Neural crest cell (in vitro differentiated cells): ENCODE measurements around the gene ZP1. TPM values are rescaled to one million over a fixed set of nuclear protein-coding genes. Genes with fewer than 3 reads are reported as not detected.
A peak's percentile ranks its signal among the peaks of the same experiment; 100 is the strongest.

Experiments used
- DNase-seq: peaks from one replicate; pipeline ENCODE4 v3.0.0; 2021; ENCODE audit warnings: low read depth, mixed read lengths, low spot score
- H3K27ac Mint-ChIP-seq: one replicate; pipeline ENCODE4 v1.8.0; 2021; ENCODE audit warnings: mild to moderate bottlenecking, mixed read lengths; ENCODE audit not compliant: unreplicated experiment
- H3K27me3 Mint-ChIP-seq: 2 replicates; pipeline ENCODE4 v1.8.0; 2021; ENCODE audit warnings: low read depth, mild to moderate bottlenecking, mixed read lengths
- H3K36me3 Mint-ChIP-seq: 2 replicates; pipeline ENCODE4 v1.8.0; 2021; ENCODE audit warnings: low read depth, mild to moderate bottlenecking, mixed read lengths
- H3K4me1 Mint-ChIP-seq: 2 replicates; pipeline ENCODE4 v1.8.0; 2021; ENCODE audit warnings: mixed read lengths
- H3K4me3 Mint-ChIP-seq: one replicate; pipeline ENCODE4 v1.8.0; 2021; ENCODE audit warnings: mild to moderate bottlenecking, mixed read lengths
- H3K9me3 Mint-ChIP-seq: 2 replicates; pipeline ENCODE4 v1.8.0; 2021; ENCODE audit warnings: mixed read lengths
- total RNA-seq: library from RNA; stranded (reverse); gene quantifications from 2 replicates; pipeline ENCODE4 v1.2.1, GENCODE V29; 2021
- TF ChIP-seq, protein P1 (sequence below): fragments of 200-600 bp; sonication (generic); conservative IDR thresholded peaks from 2 replicates; pipeline ENCODE4 v1.5.0; 2021; ENCODE audit warnings: antibody characterized with exemption, mild to moderate bottlenecking

ZP1 gene
- total RNA-seq, 1 donor from 2014 or later: not detected

DNA sequence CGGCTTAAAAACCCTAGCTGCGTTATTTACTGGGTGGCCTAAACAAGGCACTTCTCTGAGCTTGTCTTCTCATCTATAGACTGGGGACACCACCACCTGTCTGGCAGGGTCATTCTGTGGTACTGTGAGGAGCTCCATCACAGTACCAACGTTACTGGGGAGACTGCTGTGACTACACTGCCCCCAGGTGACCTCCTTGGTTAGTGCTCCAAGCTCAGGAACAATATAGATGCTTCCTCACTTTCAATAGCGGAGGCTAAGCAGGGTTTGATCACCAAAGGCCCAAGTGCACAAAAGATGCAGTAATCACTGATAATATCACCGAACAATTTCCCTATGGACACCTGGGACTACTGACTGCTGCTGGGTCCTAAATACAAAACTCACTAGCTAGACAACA is 20.2 kb downstream of the ZP1 start:
- H3K36me3 Mint-ChIP-seq: peaks cover 29% of the 10 kb centered on the region
- H3K9me3 Mint-ChIP-seq: no peaks in the 10 kb centered on the region
- no peak overlapping the region for H3K4me3 Mint-ChIP-seq
- H3K27ac Mint-ChIP-seq: no peak overlapping the region
- no peaks in the 10 kb centered on the region for H3K27me3 Mint-ChIP-seq
- no peaks in the 10 kb centered on the region for H3K4me1 Mint-ChIP-seq
- DNase-seq: no peak
- TF ChIP-seq, protein P1, sequence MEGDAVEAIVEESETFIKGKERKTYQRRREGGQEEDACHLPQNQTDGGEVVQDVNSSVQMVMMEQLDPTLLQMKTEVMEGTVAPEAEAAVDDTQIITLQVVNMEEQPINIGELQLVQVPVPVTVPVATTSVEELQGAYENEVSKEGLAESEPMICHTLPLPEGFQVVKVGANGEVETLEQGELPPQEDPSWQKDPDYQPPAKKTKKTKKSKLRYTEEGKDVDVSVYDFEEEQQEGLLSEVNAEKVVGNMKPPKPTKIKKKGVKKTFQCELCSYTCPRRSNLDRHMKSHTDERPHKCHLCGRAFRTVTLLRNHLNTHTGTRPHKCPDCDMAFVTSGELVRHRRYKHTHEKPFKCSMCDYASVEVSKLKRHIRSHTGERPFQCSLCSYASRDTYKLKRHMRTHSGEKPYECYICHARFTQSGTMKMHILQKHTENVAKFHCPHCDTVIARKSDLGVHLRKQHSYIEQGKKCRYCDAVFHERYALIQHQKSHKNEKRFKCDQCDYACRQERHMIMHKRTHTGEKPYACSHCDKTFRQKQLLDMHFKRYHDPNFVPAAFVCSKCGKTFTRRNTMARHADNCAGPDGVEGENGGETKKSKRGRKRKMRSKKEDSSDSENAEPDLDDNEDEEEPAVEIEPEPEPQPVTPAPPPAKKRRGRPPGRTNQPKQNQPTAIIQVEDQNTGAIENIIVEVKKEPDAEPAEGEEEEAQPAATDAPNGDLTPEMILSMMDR: peak; percentile 59

DNA sequence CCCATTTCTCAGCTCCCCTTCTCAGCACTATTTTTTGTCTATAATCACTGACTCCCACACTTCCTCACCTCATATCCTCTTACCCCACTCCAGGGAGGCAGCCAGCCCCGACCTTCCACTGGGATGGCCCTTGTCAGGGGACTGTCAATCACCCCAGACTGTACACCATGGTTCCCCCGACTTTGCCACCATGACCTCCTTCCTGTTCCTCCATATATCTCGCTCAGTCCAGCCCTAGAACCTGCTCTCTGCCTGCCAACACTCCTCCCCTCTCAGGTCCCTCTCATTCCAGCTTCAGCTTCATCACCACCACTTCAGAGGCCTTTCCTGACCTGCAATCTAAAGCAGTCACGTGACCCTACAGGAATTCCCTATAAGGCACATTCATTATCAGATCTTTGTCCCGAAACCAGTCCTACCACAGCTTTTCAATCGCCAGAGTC is 22.5 kb downstream of the ZP1 start:
- H3K4me3 Mint-ChIP-seq: no peak overlapping the region
- peaks cover 30% of the 10 kb centered on the region for H3K36me3 Mint-ChIP-seq
- DNase-seq: no peak
- no peaks in the 10 kb centered on the region for H3K9me3 Mint-ChIP-seq
- TF ChIP-seq, protein P1: no peak
- peak overlapping the region; percentile 72 for H3K27ac Mint-ChIP-seq
- no peaks in the 10 kb centered on the region for H3K27me3 Mint-ChIP-seq
- no peaks in the 10 kb centered on the region for H3K4me1 Mint-ChIP-seq

DNA sequence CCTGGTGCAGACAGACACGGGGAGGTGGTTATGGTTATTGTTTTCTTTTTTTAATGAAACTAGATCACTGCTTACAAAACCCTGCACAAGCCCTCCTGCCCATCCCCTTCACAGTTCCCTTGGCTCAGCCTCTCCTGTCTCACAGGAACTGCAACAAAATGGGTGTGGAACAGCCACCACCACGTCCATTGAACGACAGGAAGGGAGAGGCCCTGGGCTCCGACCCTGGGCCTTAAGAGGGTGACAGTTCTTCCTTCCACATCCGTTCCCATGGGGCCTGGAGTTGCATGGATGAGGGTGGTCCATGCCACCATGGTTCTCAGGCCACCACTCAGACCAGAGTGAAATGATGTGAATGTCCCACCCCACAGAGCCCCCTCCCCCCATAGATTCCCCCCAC is 23.4 kb downstream of the ZP1 start:
- H3K36me3 Mint-ChIP-seq: peaks cover 30% of the 10 kb centered on the region
- no peaks in the 10 kb centered on the region for H3K9me3 Mint-ChIP-seq
- no peak overlapping the region for H3K4me3 Mint-ChIP-seq
- no peak for DNase-seq
- no peaks in the 10 kb centered on the region for H3K4me1 Mint-ChIP-seq
- TF ChIP-seq, protein P1: no peak
- no peaks in the 10 kb centered on the region for H3K27me3 Mint-ChIP-seq
- H3K27ac Mint-ChIP-seq: no peak overlapping the region

DNA sequence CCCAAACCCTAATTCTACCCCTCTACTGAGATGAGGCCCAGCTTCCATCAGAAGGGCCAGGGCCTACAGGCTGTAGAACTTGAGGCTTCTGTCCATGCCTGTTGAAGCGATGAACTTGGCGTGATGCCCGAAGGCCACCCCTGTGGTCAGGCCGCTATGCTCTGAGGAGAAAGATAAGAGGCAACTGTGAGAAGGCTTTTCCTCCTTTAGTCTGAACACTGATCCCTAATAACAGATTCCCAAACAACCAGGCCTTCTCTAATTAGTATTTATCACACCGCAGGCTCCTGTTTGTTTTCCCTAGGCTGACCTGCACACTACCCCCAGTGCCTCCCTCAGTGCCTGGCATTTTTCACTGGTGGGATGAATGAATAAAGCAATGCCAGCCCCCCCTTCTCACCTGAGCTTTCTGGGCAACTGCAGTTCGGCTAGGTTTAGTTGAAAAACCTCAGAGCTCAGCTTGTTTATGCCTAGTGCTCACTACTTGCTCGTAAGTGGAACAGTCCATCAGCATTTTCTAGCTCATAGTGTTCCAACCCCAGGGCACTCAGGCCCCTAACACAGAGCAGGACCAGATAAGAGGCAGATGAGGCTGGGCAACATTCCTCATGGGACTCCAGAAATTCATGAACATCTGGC is 23.9 kb downstream of the ZP1 start:
- Mint-ChIP-seq H3K4me1 (no peaks in the 10 kb centered on the region), H3K27ac (no peak overlapping the region), H3K4me3 (no peak overlapping the region), H3K27me3 (no peaks in the 10 kb centered on the region), H3K9me3 (no peaks in the 10 kb centered on the region), H3K36me3 (peaks cover 32% of the 10 kb centered on the region)
- DNase-seq: no peak
- TF ChIP-seq, protein P1: no peak

DNA sequence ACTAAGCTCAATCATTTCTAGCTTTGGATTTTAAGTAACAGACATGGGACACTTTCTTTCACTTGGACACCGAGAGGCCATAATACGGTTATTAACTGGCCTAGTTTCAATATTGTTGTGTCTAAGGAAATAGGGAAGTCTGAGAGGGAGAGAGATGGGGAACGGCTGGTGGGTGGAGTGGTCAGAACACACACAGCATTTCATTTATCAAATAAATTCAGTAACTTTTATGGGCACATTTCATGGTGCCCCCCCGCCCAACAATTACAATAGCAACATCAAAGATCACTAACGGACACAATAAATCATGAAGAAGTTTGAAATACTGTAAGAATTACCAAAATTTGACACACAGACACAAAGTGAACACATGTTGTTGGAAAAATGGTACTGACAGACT is 28.3 kb downstream of the ZP1 start:
- H3K36me3 Mint-ChIP-seq: peaks cover 28% of the 10 kb centered on the region
- H3K27ac Mint-ChIP-seq: no peak overlapping the region
- no peak for DNase-seq
- no peaks in the 10 kb centered on the region for H3K4me1 Mint-ChIP-seq
- no peaks in the 10 kb centered on the region for H3K27me3 Mint-ChIP-seq
- H3K9me3 Mint-ChIP-seq: no peaks in the 10 kb centered on the region
- H3K4me3 Mint-ChIP-seq: no peak overlapping the region
- TF ChIP-seq, protein P1: no peak
